ENCODE measurements around the gene ABCF2. TPM values are rescaled to one million over a fixed set of nuclear protein-coding genes. Genes with fewer than 3 reads are reported as not detected.
A peak's percentile ranks its signal among the peaks of the same experiment; 100 is the strongest.

Gene ABCF2
- total and polyA plus RNA-seq, 10 of the 15 experiments (the other 5 are each of a cell fraction or from before 2014, with no cell fraction given) = 29.3 to 76.3 (median 57.1) TPM

DNA sequence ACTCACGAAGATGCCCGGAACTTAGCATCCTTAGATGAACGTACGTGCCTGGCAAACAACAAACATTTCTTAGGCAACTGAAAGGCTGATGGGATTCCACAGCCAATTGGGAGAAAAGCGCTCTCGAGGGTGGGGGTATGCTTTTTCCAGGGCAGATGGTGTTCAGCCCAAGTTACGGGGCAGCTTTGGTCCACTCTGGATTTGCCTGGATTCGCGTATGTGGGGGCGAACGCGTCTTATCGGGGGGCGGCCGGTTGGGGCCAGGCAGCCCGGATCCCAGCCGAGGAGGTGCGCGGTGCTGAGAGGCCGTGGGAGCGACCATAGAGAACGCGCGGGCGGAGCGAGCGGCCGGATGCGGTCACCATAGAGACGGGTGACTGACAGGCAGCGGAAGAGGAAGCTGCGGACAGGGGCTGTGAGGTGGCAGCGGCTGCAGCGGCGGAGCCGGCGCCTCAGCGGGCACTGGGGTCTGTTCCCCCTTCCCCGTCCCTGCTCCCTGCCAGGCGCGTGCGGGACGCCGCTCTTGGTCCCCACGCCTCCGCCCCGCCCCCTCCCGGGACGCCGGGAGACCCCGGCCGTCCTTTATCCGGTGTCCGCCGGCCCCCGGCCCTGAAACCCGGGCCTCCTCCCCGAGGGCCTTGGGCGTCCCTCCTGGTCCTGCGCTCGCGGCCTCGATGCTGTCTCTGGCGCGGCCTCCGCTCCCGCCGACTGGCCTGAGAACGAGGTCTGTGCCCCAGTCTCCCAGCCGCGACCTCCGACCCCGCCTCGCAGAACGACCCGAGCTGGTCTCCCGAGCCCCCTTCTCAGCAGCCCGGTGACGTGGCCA is 5.3 kb upstream of the ABCF2 start, which contains the start of gene CHPF2 (continued):
- TF ChIP-seq, protein P1, sequence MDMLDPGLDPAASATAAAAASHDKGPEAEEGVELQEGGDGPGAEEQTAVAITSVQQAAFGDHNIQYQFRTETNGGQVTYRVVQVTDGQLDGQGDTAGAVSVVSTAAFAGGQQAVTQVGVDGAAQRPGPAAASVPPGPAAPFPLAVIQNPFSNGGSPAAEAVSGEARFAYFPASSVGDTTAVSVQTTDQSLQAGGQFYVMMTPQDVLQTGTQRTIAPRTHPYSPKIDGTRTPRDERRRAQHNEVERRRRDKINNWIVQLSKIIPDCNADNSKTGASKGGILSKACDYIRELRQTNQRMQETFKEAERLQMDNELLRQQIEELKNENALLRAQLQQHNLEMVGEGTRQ (IDR thresholded peaks at IDR 0.05; ENCODE audit: borderline replicate concordance, low read depth, low read length) = no peak
- TF ChIP-seq BMI1 (IDR thresholded peaks at IDR 0.05; ENCODE audit: borderline replicate concordance) (peak; percentile 54; the same call in 1 of the 2 replicates), PML (IDR thresholded peaks at IDR 0.05; ENCODE audit: low read length) (no peak), HCFC1 (IDR thresholded peaks at IDR 0.05; ENCODE audit: low read length) (peak; percentile 49), CREM (IDR thresholded peaks at IDR 0.05; ENCODE audit: low read depth) (peak; percentile 52), SMARCA5 (IDR thresholded peaks at IDR 0.05) (peak; percentile 55; the same call in 1 of the 2 replicates), IKZF1 (conservative IDR thresholded peaks at IDR 0.05) (peak; percentile 82), NFYB (IDR thresholded peaks at IDR 0.05; ENCODE audit: insufficient read depth, low read depth, low read length) (peak; percentile 33; the same call in 1 of the 2 replicates), EGR1 (IDR thresholded peaks at IDR 0.05; ENCODE audit: borderline replicate concordance in 1 of 2, low read depth in 2 of 2, low read length in 2 of 2) (peak in 1 of 2 experiments; percentile 68; a peak in 1 of 3 replicates), RCOR1 (conservative IDR thresholded peaks at IDR 0.05; ENCODE audit: low read depth, low read length) (no peak), TARDBP (IDR thresholded peaks at IDR 0.05; ENCODE audit: borderline replicate concordance) (no peak)
- TF ChIP-seq, protein P2, sequence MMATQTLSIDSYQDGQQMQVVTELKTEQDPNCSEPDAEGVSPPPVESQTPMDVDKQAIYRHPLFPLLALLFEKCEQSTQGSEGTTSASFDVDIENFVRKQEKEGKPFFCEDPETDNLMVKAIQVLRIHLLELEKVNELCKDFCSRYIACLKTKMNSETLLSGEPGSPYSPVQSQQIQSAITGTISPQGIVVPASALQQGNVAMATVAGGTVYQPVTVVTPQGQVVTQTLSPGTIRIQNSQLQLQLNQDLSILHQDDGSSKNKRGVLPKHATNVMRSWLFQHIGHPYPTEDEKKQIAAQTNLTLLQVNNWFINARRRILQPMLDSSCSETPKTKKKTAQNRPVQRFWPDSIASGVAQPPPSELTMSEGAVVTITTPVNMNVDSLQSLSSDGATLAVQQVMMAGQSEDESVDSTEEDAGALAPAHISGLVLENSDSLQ (IDR thresholded peaks at IDR 0.05) = peak; percentile 99
- TF ChIP-seq, protein P3, sequence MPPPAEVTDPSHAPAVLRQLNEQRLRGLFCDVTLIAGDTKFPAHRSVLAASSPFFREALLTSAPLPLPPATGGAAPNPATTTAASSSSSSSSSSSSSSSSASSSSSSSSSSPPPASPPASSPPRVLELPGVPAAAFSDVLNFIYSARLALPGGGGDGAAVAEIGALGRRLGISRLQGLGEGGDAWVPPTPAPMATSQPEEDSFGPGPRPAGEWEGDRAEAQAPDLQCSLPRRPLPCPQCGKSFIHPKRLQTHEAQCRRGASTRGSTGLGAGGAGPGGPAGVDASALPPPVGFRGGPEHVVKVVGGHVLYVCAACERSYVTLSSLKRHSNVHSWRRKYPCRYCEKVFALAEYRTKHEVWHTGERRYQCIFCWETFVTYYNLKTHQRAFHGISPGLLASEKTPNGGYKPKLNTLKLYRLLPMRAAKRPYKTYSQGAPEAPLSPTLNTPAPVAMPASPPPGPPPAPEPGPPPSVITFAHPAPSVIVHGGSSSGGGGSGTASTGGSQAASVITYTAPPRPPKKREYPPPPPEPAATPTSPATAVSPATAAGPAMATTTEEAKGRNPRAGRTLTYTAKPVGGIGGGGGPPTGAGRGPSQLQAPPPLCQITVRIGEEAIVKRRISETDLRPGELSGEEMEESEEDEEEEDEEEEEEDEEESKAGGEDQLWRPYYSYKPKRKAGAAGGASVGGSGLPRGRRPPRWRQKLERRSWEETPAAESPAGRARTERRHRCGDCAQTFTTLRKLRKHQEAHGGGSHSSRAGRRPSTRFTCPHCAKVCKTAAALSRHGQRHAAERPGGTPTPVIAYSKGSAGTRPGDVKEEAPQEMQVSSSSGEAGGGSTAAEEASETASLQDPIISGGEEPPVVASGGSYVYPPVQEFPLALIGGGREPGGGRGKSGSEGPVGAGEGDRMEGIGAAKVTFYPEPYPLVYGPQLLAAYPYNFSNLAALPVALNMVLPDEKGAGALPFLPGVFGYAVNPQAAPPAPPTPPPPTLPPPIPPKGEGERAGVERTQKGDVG (CRISPR knock-in tag; IDR thresholded peaks at IDR 0.05) = no peak
